Measurements from ENCODE around the gene KRTAP12-1. TPM values are rescaled to one million over a fixed set of nuclear protein-coding genes. Genes with fewer than 3 reads are reported as not detected.

KRTAP12-1 gene
- total and polyA plus RNA-seq, 2 donors (not counting 3 experiments of a cell fraction or from before 2014, with no cell fraction given), result not detected

DNA sequence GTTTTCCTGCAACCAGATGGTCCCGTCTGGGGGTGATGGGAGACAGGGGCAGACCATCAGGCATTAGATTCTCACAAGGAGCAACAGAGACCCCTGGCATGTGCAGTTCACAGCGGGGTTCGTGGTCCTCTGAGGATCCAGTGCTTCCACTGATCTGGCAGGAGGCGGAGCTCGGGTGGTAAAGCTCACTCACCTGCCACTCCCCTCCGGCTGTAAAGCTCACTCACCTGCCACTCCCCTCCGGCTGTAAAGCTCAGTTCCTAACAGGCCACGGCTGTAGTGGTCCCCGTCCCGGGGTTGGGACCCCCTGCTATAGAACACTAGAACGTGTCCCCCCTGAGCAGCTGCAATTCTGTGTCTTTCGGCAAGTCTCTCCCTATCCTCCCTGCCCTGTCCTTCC is 19.6 kb upstream of the KRTAP12-1 start:
- no peak for FAIRE-seq
- dilution Hi-C loops (cut with MboI; ENCODE audit: extremely low pct_ligation_motif_present, low sequenced_read_pairs) (no loop called here), intact Hi-C loops (cut with micrococcal nuclease) (no loop called here)
- H3K27me3 ChIP-seq (ENCODE audit: control insufficient read depth in 2 of 2, insufficient read depth in 2 of 2, low read length in 2 of 2), result peaks cover 47% of the 10 kb centered on the region in 2 experiments
- H3K27ac ChIP-seq (ENCODE audit: insufficient read depth, low read depth, low read length), result no peak overlapping the region
- no peaks in the 10 kb centered on the region for H3K9me3 ChIP-seq (replicated peaks; ENCODE audit: control insufficient read depth, insufficient read depth, low read length)
- TF ChIP-seq EZH2 (IDR thresholded peaks at IDR 0.05; ENCODE audit: borderline replicate concordance, low read depth, low read length, severe bottlenecking) (no peak), JUN (IDR thresholded peaks at IDR 0.05; ENCODE audit: borderline replicate concordance, insufficient read depth, insufficient read length, low read depth) (no peak), CTCF (IDR thresholded peaks at IDR 0.05; ENCODE audit: extremely low read depth in 1 of 2, insufficient read depth in 1 of 2, low read depth in 1 of 2, low read length in 2 of 2) (no peak), POLR2AphosphoS5 (IDR thresholded peaks at IDR 0.05; ENCODE audit: insufficient read depth, low read depth, low read length) (no peak), FOS (IDR thresholded peaks at IDR 0.05; ENCODE audit: borderline replicate concordance, insufficient read depth, low read length) (no peak), MYC (IDR thresholded peaks at IDR 0.05; ENCODE audit: low read depth, low read length) (no peak), POLR2A (IDR thresholded peaks at IDR 0.05; ENCODE audit: low read depth, low read length) (no peak), GATA2 (IDR thresholded peaks at IDR 0.05; ENCODE audit: insufficient read depth, insufficient read length, low read depth, low read length) (no peak)
- TF ChIP-seq, protein P1, sequence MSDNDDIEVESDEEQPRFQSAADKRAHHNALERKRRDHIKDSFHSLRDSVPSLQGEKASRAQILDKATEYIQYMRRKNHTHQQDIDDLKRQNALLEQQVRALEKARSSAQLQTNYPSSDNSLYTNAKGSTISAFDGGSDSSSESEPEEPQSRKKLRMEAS (IDR thresholded peaks at IDR 0.05; ENCODE audit: insufficient read depth, insufficient read length), result no peak
- no peaks in the 10 kb centered on the region for H3K79me2 ChIP-seq (ENCODE audit: control insufficient read depth, insufficient read depth, low read length)
- CTCF ChIA-PET, result interaction anchor here (0.6 to 1.2 kb wide), 3 partner anchors 10 to 92 kb away, joined by 3 read pairs; no protein-coding TSS in a partner anchor
- H2AFZ ChIP-seq (ENCODE audit: low read depth, low read length), result no peak overlapping the region
- H3K4me3 ChIP-seq (replicated peaks in 1 of 3; ENCODE audit: insufficient read depth in 1 of 3, low read depth in 1 of 3, low read length in 3 of 3), result no peak overlapping the region
- BruUV-seq (replicated peaks), result no TSS peak
- H4K20me1 ChIP-seq (replicated peaks; ENCODE audit: control insufficient read depth, extremely low read depth, insufficient read depth, low read length), result no peaks in the 10 kb centered on the region
- POLR2A ChIA-PET, result no interaction called here
- no peak overlapping the region for H3K4me2 ChIP-seq (ENCODE audit: insufficient read depth, low read length)
- no peaks in the 10 kb centered on the region for H3K36me3 ChIP-seq (ENCODE audit: control insufficient read depth in 2 of 2, extremely low read depth in 1 of 2, insufficient read depth in 2 of 2, low read length in 2 of 2)
- DNase-seq (ENCODE audit: low read depth, low spot score), result no peak
- H3K9me1 ChIP-seq (replicated peaks; ENCODE audit: control insufficient read depth, extremely low read depth, insufficient read depth, low read length), result no peaks in the 10 kb centered on the region
- H3K4me1 ChIP-seq (ENCODE audit: control insufficient read depth, extremely low read depth, insufficient read depth, low read length), result no peaks in the 10 kb centered on the region
- H3K9ac ChIP-seq (replicated peaks; ENCODE audit: extremely low read depth, insufficient read depth, low read length), result no peak overlapping the region
